ENCODE data around the gene ELAVL3. TPM values are rescaled to one million over a fixed set of nuclear protein-coding genes. Genes with fewer than 3 reads are reported as not detected.

The ELAVL3 gene
- total and polyA plus RNA-seq, 2 donors (not counting 3 experiments of a cell fraction or from before 2014, with no cell fraction given), result not detected

DNA sequence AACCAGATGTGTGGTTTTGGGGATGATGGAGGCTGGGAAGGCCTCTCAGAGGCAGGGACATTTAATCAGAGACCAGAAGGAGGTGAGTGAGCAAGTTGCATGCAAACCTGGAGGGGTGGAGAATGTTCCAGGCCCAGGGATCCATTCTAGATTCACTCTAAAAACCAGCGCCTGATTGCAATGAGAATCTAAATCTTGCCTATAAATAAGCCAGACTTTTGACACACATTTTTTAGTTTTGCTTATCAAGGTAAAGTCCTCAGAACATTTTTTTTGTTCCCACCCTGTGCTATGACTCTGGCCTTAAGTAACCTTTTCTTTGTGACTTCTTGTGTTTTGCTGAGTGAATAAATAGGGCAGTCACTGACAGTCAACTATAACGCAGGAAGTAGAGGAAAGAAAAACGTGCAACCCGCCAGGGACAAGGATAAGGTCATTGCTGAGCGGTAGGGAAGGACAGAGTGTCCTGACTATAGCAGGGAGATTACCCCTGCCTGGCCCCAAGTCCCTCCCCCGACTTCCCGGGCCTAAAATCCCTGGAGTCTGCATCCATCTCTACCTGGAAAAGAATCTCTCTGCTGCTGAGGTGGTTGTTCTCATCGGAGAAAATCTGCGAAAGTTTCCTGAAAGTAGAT lies 76.1 kb downstream of the ELAVL3 start:
- intact Hi-C loops (cut with micrococcal nuclease), result no loop called here
- BruUV-seq (replicated peaks), result no TSS peak
- no peak overlapping the region for H3K27ac ChIP-seq (ENCODE audit: insufficient read depth, low read depth, low read length)
- no peaks in the 10 kb centered on the region for H3K36me3 ChIP-seq (ENCODE audit: control insufficient read depth in 2 of 2, extremely low read depth in 1 of 2, insufficient read depth in 2 of 2, low read length in 2 of 2)
- H3K4me2 ChIP-seq (ENCODE audit: insufficient read depth, low read length), result no peak overlapping the region
- no peaks in the 10 kb centered on the region for H3K9me3 ChIP-seq (replicated peaks; ENCODE audit: control insufficient read depth, insufficient read depth, low read length)
- H3K9me1 ChIP-seq (replicated peaks; ENCODE audit: control insufficient read depth, extremely low read depth, insufficient read depth, low read length), result no peaks in the 10 kb centered on the region
- H2AFZ ChIP-seq (ENCODE audit: low read depth, low read length), result no peak overlapping the region
- dilution Hi-C loops (cut with MboI; ENCODE audit: extremely low pct_ligation_motif_present, low sequenced_read_pairs), result no loop called here
- H3K27me3 ChIP-seq (ENCODE audit: control insufficient read depth in 2 of 2, insufficient read depth in 2 of 2, low read length in 2 of 2), result no peaks in the 10 kb centered on the region
- ChIA-PET POLR2A (no interaction called here), CTCF (interaction anchor here (0.8 kb wide), 1 partner anchor 22 kb away, joined by 3 read pairs; no protein-coding TSS in a partner anchor)
- no peak for DNase-seq (ENCODE audit: low read depth, low spot score)
- H3K79me2 ChIP-seq (ENCODE audit: control insufficient read depth, insufficient read depth, low read length), result no peaks in the 10 kb centered on the region
- no peaks in the 10 kb centered on the region for H4K20me1 ChIP-seq (replicated peaks; ENCODE audit: control insufficient read depth, extremely low read depth, insufficient read depth, low read length)
- no peak for FAIRE-seq
- no peaks in the 10 kb centered on the region for H3K4me1 ChIP-seq (ENCODE audit: control insufficient read depth, extremely low read depth, insufficient read depth, low read length)
- no peak for TF ChIP-seq JUN (IDR thresholded peaks at IDR 0.05; ENCODE audit: borderline replicate concordance, insufficient read depth, insufficient read length, low read depth)
- no peak for TF ChIP-seq MYC (IDR thresholded peaks at IDR 0.05; ENCODE audit: low read depth, low read length)
- TF ChIP-seq GATA2 (IDR thresholded peaks at IDR 0.05; ENCODE audit: insufficient read depth, insufficient read length, low read depth, low read length), result no peak
- TF ChIP-seq MAX (IDR thresholded peaks at IDR 0.05; ENCODE audit: insufficient read depth, insufficient read length), result no peak
- TF ChIP-seq EZH2 (IDR thresholded peaks at IDR 0.05; ENCODE audit: borderline replicate concordance, low read depth, low read length, severe bottlenecking), result no peak
- no peak for TF ChIP-seq POLR2AphosphoS5 (IDR thresholded peaks at IDR 0.05; ENCODE audit: insufficient read depth, low read depth, low read length)
- no peak for TF ChIP-seq POLR2A (IDR thresholded peaks at IDR 0.05; ENCODE audit: low read depth, low read length)
- TF ChIP-seq FOS (IDR thresholded peaks at IDR 0.05; ENCODE audit: borderline replicate concordance, insufficient read depth, low read length), result no peak
- TF ChIP-seq, protein P1, sequence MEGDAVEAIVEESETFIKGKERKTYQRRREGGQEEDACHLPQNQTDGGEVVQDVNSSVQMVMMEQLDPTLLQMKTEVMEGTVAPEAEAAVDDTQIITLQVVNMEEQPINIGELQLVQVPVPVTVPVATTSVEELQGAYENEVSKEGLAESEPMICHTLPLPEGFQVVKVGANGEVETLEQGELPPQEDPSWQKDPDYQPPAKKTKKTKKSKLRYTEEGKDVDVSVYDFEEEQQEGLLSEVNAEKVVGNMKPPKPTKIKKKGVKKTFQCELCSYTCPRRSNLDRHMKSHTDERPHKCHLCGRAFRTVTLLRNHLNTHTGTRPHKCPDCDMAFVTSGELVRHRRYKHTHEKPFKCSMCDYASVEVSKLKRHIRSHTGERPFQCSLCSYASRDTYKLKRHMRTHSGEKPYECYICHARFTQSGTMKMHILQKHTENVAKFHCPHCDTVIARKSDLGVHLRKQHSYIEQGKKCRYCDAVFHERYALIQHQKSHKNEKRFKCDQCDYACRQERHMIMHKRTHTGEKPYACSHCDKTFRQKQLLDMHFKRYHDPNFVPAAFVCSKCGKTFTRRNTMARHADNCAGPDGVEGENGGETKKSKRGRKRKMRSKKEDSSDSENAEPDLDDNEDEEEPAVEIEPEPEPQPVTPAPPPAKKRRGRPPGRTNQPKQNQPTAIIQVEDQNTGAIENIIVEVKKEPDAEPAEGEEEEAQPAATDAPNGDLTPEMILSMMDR (IDR thresholded peaks at IDR 0.05; ENCODE audit: extremely low read depth in 1 of 2, insufficient read depth in 1 of 2, low read depth in 1 of 2, low read length in 2 of 2), result no peak
- H3K9ac ChIP-seq (replicated peaks; ENCODE audit: extremely low read depth, insufficient read depth, low read length), result no peak overlapping the region
- no peak overlapping the region for H3K4me3 ChIP-seq (replicated peaks in 1 of 3; ENCODE audit: insufficient read depth in 1 of 3, low read depth in 1 of 3, low read length in 3 of 3)

All from endothelial cell of umbilical vein (primary cell).